GM12878 (cell line): ENCODE results near the gene TANC2. TPM values are rescaled to one million over a fixed set of nuclear protein-coding genes. Genes with fewer than 3 reads are reported as not detected.

Experiments used
- ATAC-seq: fragments of 200-7000 bp; cut with Tn5 transposase; 3 replicates; pipeline ENCODE4 v1.9.1; 2020; ENCODE audit warnings: mild to moderate bottlenecking, moderate library complexity
- BruUV-seq: library from RNA; stranded (reverse); fragments of 400-500 nt; replicated peaks from 2 replicates; lab custom pipeline; 2021; lab: Mats Ljungman, UMichigan
- CTCF ChIA-PET: fragments of 300-600 bp; sonication (Branson Sonifier 250); formaldehyde crosslinking; extraction: SDS; loops from one replicate; lab custom pipeline; 2021; ENCODE audit warnings: inconsistent platforms; lab: Yijun Ruan, JAX
- POLR2A ChIA-PET: fragments of 350-600 bp; formaldehyde crosslinking; extraction: SDS; loops from one replicate; lab custom pipeline; 2021; ENCODE audit warnings: inconsistent platforms; lab: Charles Lee
- RAD21 ChIA-PET: fragments of 300-600 bp; sonication (Branson Sonifier 250); formaldehyde crosslinking; loops from one replicate; lab custom pipeline; 2023; ENCODE audit warnings: antibody characterized with exemption; ENCODE audit not compliant: unreplicated experiment; lab: Charles Lee
- SMC1A ChIA-PET: fragments of 300-600 bp; sonication (Branson Sonifier 250); formaldehyde crosslinking; loops from one replicate; lab custom pipeline; 2023; ENCODE audit not compliant: unreplicated experiment, uncharacterized antibody; lab: Charles Lee
- DNase-seq: peaks from one replicate; pipeline ENCODE4 v3.0.0-alpha.2; 2011; ENCODE audit warnings: low read depth, low spot score
- FAIRE-seq: peaks from 3 replicates; lab custom pipeline; 2011; peaks lifted over from hg19 to GRCh38; lab: Jason Lieb, UNC
- H2AFZ ChIP-seq: 2 replicates; pipeline ENCODE4 v1.6.0; 2011; ENCODE audit warnings: low read depth, low read length, control low read depth; ENCODE audit not compliant: control insufficient read depth
- H3K27ac ChIP-seq: 2 replicates; pipeline ENCODE4 v1.5.1; 2011; ENCODE audit warnings: control low read depth; ENCODE audit not compliant: control insufficient read depth, insufficient read depth
- H3K27me3 ChIP-seq, 2 experiments: replicated peaks in 1 of 2; 2 replicates each; pipeline versions ENCODE4 v1.6.0 to v1.6.1; 2011; ENCODE audit warnings: low read length in 1 of 2; ENCODE audit not compliant: control insufficient read depth in 2 of 2, insufficient read depth in 2 of 2
- H3K36me3 ChIP-seq, 2 experiments: 2 replicates each; pipeline ENCODE4 v1.5.1; 2011; ENCODE audit warnings: low read length in 1 of 2; ENCODE audit not compliant: control insufficient read depth in 2 of 2, insufficient read depth in 2 of 2
- H3K4me1 ChIP-seq: 2 replicates; pipeline ENCODE4 v1.6.1; 2011; ENCODE audit warnings: mild to moderate bottlenecking, low read length, moderate library complexity, mixed read lengths; ENCODE audit not compliant: control insufficient read depth, insufficient read depth
- H3K4me2 ChIP-seq: 2 replicates; pipeline ENCODE4 v1.6.0; 2011; ENCODE audit warnings: control low read depth; ENCODE audit not compliant: control insufficient read depth, insufficient read depth
- H3K4me3 ChIP-seq: fragments of 200-600 bp; sonication (generic); 2 replicates; pipeline ENCODE4 v1.5.1; 2016
- H3K79me2 ChIP-seq: 2 replicates; pipeline ENCODE4 v1.6.0; 2011; ENCODE audit warnings: low read length; ENCODE audit not compliant: control insufficient read depth, insufficient read depth
- H3K9ac ChIP-seq: 2 replicates; pipeline ENCODE4 v1.8.0; 2011; ENCODE audit warnings: low read length, control low read depth, mixed read lengths; ENCODE audit not compliant: control insufficient read depth, insufficient read depth
- H3K9me3 ChIP-seq: replicated peaks from 3 replicates; pipeline ENCODE4 v1.5.1; 2011; ENCODE audit warnings: mild to moderate bottlenecking, low read length; ENCODE audit not compliant: control insufficient read depth, insufficient read depth
- H4K20me1 ChIP-seq: 2 replicates; pipeline ENCODE4 v1.6.0; 2011; ENCODE audit not compliant: control insufficient read depth, insufficient read depth
- CBX3 ChIP-seq: fragments of 200-600 bp; sonication (generic); IDR thresholded peaks from 2 replicates; pipeline ENCODE4 v1.6.1; 2016; ENCODE audit warnings: low read depth, borderline replicate concordance
- CTCF ChIP-seq, 3 experiments: IDR thresholded peaks in 2 of 3; conservative IDR thresholded peaks in 1 of 3; 2 replicates each; pipeline ENCODE4 v1.5.1; 2011; ENCODE audit warnings: low read depth in 3 of 3, low read length in 3 of 3, mild to moderate bottlenecking in 3 of 3, control low read depth in 2 of 3, moderate library complexity in 2 of 3, inconsistent platforms in 1 of 3, mixed read lengths in 1 of 3; ENCODE audit not compliant: control insufficient read depth in 2 of 3, insufficient read depth in 1 of 3; ENCODE audit errors: extremely low read depth in 1 of 3
- MEF2A ChIP-seq: IDR thresholded peaks from 2 replicates; pipeline ENCODE4 v1.6.1; 2011; ENCODE audit warnings: low read depth, mild to moderate bottlenecking, low read length, moderate library complexity; ENCODE audit not compliant: insufficient read depth
- NRF1 ChIP-seq: conservative IDR thresholded peaks from 2 replicates; pipeline ENCODE4 v1.6.1; 2011; ENCODE audit warnings: mild to moderate bottlenecking, low read depth, low read length, improper control_type of control experiment
- RELA ChIP-seq: fragments of 450-650 bp; IDR thresholded peaks from 2 replicates; pipeline ENCODE4 v1.8.0; 2014; ENCODE audit warnings: borderline replicate concordance; ENCODE audit not compliant: partially characterized antibody
- SREBF2 ChIP-seq: IDR thresholded peaks from 2 replicates; pipeline ENCODE4 v1.6.1; 2012; ENCODE audit warnings: mild to moderate bottlenecking, low read length
- ZNF274 ChIP-seq: IDR thresholded peaks from one replicate; pipeline ENCODE4 v1.8.0; 2011; ENCODE audit not compliant: insufficient read length, insufficient read depth
- WGBS: methylation state at CpG from one replicate; pipeline ENCODE4 v1.1.6; 2016; ENCODE audit warnings: low lambda C conversion rate; ENCODE audit not compliant: insufficient replicate concordance, insufficient coverage; ENCODE audit errors: missing lambda C conversion rate; 5-methylcytosine and 5-hydroxymethylcytosine counted together
- in situ Hi-C: fragments of 300-500 bp; cut with MboI; formaldehyde crosslinking; loops from 9 replicates; pipeline ENCODE4 v1.14.3; 2018; ENCODE audit warnings: mixed read lengths
- intact Hi-C: fragments of 100-400 bp; cut with micrococcal nuclease; formaldehyde crosslinking; loops from one replicate; pipeline ENCODE4 v1.14.2; 2022; ENCODE audit not compliant: unreplicated experiment
- polyA plus RNA-seq, 11 experiments: library from polyadenylated mRNA; depleted of rRNA in 4 of 11; unstranded in 6 of 11; stranded (reverse) in 5 of 11; fragments of >200 nt; fragmentation: Nextera tagmentation in 4 of 11; fragmentation: Illumina TruSeq in 1 of 11; extraction: Ambion mirVana in 4 of 11; extraction: Trizol in 1 of 11; gene quantifications; 1 replicate in 1 of 11; 2 replicates in 10 of 11; pipeline versions ENCODE4 v1.2.1 to v1.2.3, GENCODE V29; 2011 to 2016; ENCODE audit warnings: inconsistent platforms in 2 of 11, missing spikeins in 2 of 11, low read depth in 1 of 11
- total RNA-seq, 4 experiments: library from RNA; depleted of rRNA in 3 of 4; stranded (reverse); fragments of >200 nt in 3 of 4; fragmentation: Illumina TruSeq in 1 of 4; extraction: Trizol in 1 of 4; gene quantifications; 2 replicates each; pipeline versions ENCODE4 v1.2.1 to v1.2.3, GENCODE V29; 2013 to 2021

TANC2 gene
- total and polyA plus RNA-seq, 10 of the 15 experiments (the other 5 are each of a cell fraction or from before 2014, with no cell fraction given), result under 0.01 to 0.13 (median 0.03) TPM; not detected in 2

DNA sequence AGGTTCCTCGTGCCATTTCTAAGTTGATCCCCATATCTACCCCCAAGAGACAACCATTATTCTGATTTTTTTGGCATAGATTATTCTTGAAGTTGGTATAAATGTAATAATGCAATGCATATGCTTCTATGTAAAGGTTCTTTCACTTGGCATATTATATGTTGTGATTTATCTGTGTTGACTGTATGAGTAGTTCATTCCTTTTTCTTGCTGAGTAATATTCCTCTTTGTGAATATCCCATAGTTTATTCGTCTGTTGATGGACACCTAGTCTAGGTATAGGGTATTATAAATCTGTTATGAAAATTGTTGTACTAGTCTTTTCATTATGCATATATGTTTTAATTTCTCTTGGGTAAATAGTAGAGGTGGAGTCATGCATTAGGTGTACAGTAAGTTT is 36.6 kb downstream of the TANC2 start:
- RAD21 ChIA-PET, result no interaction called here

More for the DNA sequence above, 36.6 kb downstream of the TANC2 start:
- no peaks in the 10 kb centered on the region for H3K4me1 ChIP-seq
- no peaks in the 10 kb centered on the region for H3K79me2 ChIP-seq
- DNase-seq (no peak), ATAC-seq (no peak), FAIRE-seq (no peak)
- no peak overlapping the region for H3K27ac ChIP-seq
- H2AFZ ChIP-seq, result no peak overlapping the region
- intact Hi-C loops (no loop called here), in situ Hi-C loops (no loop called here)
- no peak overlapping the region for H3K4me2 ChIP-seq
- no peaks in the 10 kb centered on the region for H3K9me3 ChIP-seq
- ChIA-PET SMC1A (no interaction called here), CTCF (no interaction called here), POLR2A (no interaction called here)
- H3K27me3 ChIP-seq, result no peaks in the 10 kb centered on the region
- no peaks in the 10 kb centered on the region for H4K20me1 ChIP-seq
- no peak overlapping the region for H3K9ac ChIP-seq
- WGBS, result 0% methylated on average over 2 of the region's 2 CpGs
- BruUV-seq, result no TSS peak
- H3K36me3 ChIP-seq, result no peaks in the 10 kb centered on the region
- no peak overlapping the region for H3K4me3 ChIP-seq
- TF ChIP-seq CBX3 (no peak), ZNF274 (no peak), NRF1 (no peak), CTCF (IDR thresholded peaks at IDR 0.05 in 2 of 3, conservative IDR thresholded peaks at IDR 0.05 in 1 of 3; ENCODE audit: control insufficient read depth in 2 of 3, extremely low read depth in 1 of 3, insufficient read depth in 1 of 3, low read depth in 3 of 3, low read length in 3 of 3) (no peak), RELA (no peak), SREBF2 (no peak), MEF2A (no peak)
